Liver (tissue), 9 donors: ENCODE data around the gene VIPR2. TPM values are rescaled to one million over a fixed set of nuclear protein-coding genes. Genes with fewer than 3 reads are reported as not detected.

Source experiments
- DNase-seq: peaks from one replicate; pipeline ENCODE4 v3.0.0-alpha.2; 2017; ENCODE audit warnings: low spot score
- H3K27ac ChIP-seq, 2 donors: one replicate each; pipeline ENCODE4 v1.7.0; 2013; ENCODE audit warnings: inconsistent platforms in 2 of 2, low read length in 2 of 2, control low read depth in 1 of 2, low read depth in 1 of 2, mild to moderate bottlenecking in 1 of 2
- H3K27me3 ChIP-seq, 4 donors: one replicate each; pipeline versions ENCODE4 v1.6.1 to v1.7.0; 2013; ENCODE audit warnings: low read length in 3 of 4, inconsistent platforms in 1 of 4, mild to moderate bottlenecking in 1 of 4, moderate library complexity in 1 of 4; ENCODE audit not compliant: control insufficient read depth in 4 of 4, insufficient read depth in 4 of 4
- H3K36me3 ChIP-seq, 4 donors: one replicate each; pipeline versions ENCODE4 v1.6.1 to v1.7.0; 2013; ENCODE audit warnings: low read length in 3 of 4, mild to moderate bottlenecking in 3 of 4, low read depth in 1 of 4, moderate library complexity in 1 of 4; ENCODE audit not compliant: control insufficient read depth in 4 of 4, insufficient read depth in 3 of 4
- H3K4me1 ChIP-seq, 4 donors: one replicate each; pipeline versions ENCODE4 v1.6.1 to v1.7.0; 2013; ENCODE audit warnings: low read length in 3 of 4, mild to moderate bottlenecking in 3 of 4, moderate library complexity in 1 of 4; ENCODE audit not compliant: control insufficient read depth in 4 of 4, insufficient read depth in 4 of 4
- H3K4me3 ChIP-seq, 3 donors: one replicate each; pipeline versions ENCODE4 v1.6.1 to v1.7.0; 2013; ENCODE audit warnings: low read length in 3 of 3, control low read depth in 1 of 3, low read depth in 1 of 3, mild to moderate bottlenecking in 1 of 3
- H3K9ac ChIP-seq, 2 donors: one replicate each; pipeline ENCODE4 v1.7.0; 2013; ENCODE audit warnings: low read length in 2 of 2, mild to moderate bottlenecking in 2 of 2, moderate library complexity in 2 of 2, control low read depth in 1 of 2, low read depth in 1 of 2
- H3K9me3 ChIP-seq, 4 donors: one replicate each; pipeline versions ENCODE4 v1.6.1 to v1.7.0; 2013; ENCODE audit warnings: low read length in 3 of 4; ENCODE audit not compliant: control insufficient read depth in 4 of 4
- EGR1 ChIP-seq, 2 donors: IDR thresholded peaks; 2 replicates each; pipeline ENCODE4 v1.6.1; 2016 to 2018; ENCODE audit warnings: antibody characterized with exemption in 2 of 2, low read depth in 2 of 2
- FOXA1 ChIP-seq: IDR thresholded peaks from 2 replicates; pipeline ENCODE4 v1.6.1; 2016; ENCODE audit warnings: antibody characterized with exemption
- FOXA2 ChIP-seq: IDR thresholded peaks from 2 replicates; pipeline ENCODE4 v1.6.1; 2016; ENCODE audit warnings: antibody characterized with exemption
- GABPA ChIP-seq, 2 donors: IDR thresholded peaks in 1 of 2; conservative IDR thresholded peaks in 1 of 2; 2 replicates each; pipeline ENCODE4 v1.6.1; 2016; ENCODE audit warnings: antibody characterized with exemption in 2 of 2, mild to moderate bottlenecking in 1 of 2, moderate library complexity in 1 of 2
- HNF4A ChIP-seq, 2 donors: conservative IDR thresholded peaks; 2 replicates each; pipeline ENCODE4 v1.6.1; 2016; ENCODE audit warnings: antibody characterized with exemption in 2 of 2, mild to moderate bottlenecking in 2 of 2
- HNF4G ChIP-seq: IDR thresholded peaks from 2 replicates; pipeline ENCODE4 v1.6.1; 2016; ENCODE audit warnings: antibody characterized with exemption
- JUND ChIP-seq, 2 donors: IDR thresholded peaks; 2 replicates each; pipeline ENCODE4 v1.6.1; 2016; ENCODE audit warnings: antibody characterized with exemption in 2 of 2
- NR2F2 ChIP-seq: IDR thresholded peaks from 2 replicates; pipeline ENCODE4 v1.6.1; 2016; ENCODE audit warnings: antibody characterized with exemption
- RAD21 ChIP-seq, 2 donors: IDR thresholded peaks; 2 replicates each; pipeline ENCODE4 v1.6.1; 2016; ENCODE audit warnings: antibody characterized with exemption in 2 of 2, mild to moderate bottlenecking in 2 of 2
- RXRA ChIP-seq, 2 donors: IDR thresholded peaks; 2 replicates each; pipeline ENCODE4 v1.6.1; 2017 to 2018; ENCODE audit warnings: antibody characterized with exemption in 2 of 2, mild to moderate bottlenecking in 1 of 2
- SP1 ChIP-seq: IDR thresholded peaks from 2 replicates; pipeline ENCODE4 v1.6.1; 2018; ENCODE audit warnings: antibody characterized with exemption, mild to moderate bottlenecking
- TAF1 ChIP-seq: conservative IDR thresholded peaks from 2 replicates; pipeline ENCODE4 v1.6.1; 2016; ENCODE audit warnings: antibody characterized with exemption, mild to moderate bottlenecking
- YY1 ChIP-seq: IDR thresholded peaks from 2 replicates; pipeline ENCODE4 v1.6.1; 2016; ENCODE audit warnings: antibody characterized with exemption, mild to moderate bottlenecking
- WGBS: extraction: QIAGEN DNeasy Blood & Tissue Kit; methylation state at CpG from one replicate; pipeline ENCODE4 v1.1.7; 2013; 5-methylcytosine and 5-hydroxymethylcytosine counted together
- polyA plus RNA-seq, 2 donors: library from polyadenylated mRNA; stranded (reverse) in 1 of 2; unstranded in 1 of 2; fragments of 200-250 nt in 1 of 2; fragments of >200 nt in 1 of 2; fragmentation: Nextera tagmentation in 1 of 2; extraction: Ambion mirVana in 1 of 2; gene quantifications; one replicate each; pipeline versions ENCODE4 v1.2.1 to v1.2.3, GENCODE V29; 2013 to 2015
- total RNA-seq, 2 donors: library from RNA; depleted of rRNA; stranded (reverse); fragments of >200 nt; gene quantifications; one replicate each; pipeline ENCODE4 v1.2.3, GENCODE V29; 2014
- TF ChIP-seq, protein P1 (sequence below): IDR thresholded peaks from 2 replicates; pipeline ENCODE4 v1.6.1; 2016; ENCODE audit warnings: antibody characterized with exemption
- TF ChIP-seq, protein P2 (sequence below): IDR thresholded peaks from 2 replicates; pipeline ENCODE4 v1.6.1; 2016; ENCODE audit warnings: antibody characterized with exemption
- TF ChIP-seq, protein P3 (sequence below): IDR thresholded peaks from 2 replicates; pipeline ENCODE4 v1.6.1; 2016; ENCODE audit warnings: antibody characterized with exemption, mild to moderate bottlenecking
- TF ChIP-seq, protein P4 (sequence below): IDR thresholded peaks from 2 replicates; pipeline ENCODE4 v1.6.1; 2016; ENCODE audit warnings: antibody characterized with exemption
- TF ChIP-seq, protein P5 (sequence below): fragments of 150-350 bp; IDR thresholded peaks from 2 replicates; pipeline ENCODE4 v1.5.1; 2017; ENCODE audit warnings: improper control_type of control experiment, low read depth, low read length; ENCODE audit not compliant: missing input control
- donor health status: healthy.
- donor health status: healthy.
- donor health status: healthy.
- donor health status: healthy.
- donor health status: healthy.

The VIPR2 gene
- total and polyA plus RNA-seq, 4 donors = 0.05 to 0.17 (median 0.10) TPM; not detected in 1

DNA sequence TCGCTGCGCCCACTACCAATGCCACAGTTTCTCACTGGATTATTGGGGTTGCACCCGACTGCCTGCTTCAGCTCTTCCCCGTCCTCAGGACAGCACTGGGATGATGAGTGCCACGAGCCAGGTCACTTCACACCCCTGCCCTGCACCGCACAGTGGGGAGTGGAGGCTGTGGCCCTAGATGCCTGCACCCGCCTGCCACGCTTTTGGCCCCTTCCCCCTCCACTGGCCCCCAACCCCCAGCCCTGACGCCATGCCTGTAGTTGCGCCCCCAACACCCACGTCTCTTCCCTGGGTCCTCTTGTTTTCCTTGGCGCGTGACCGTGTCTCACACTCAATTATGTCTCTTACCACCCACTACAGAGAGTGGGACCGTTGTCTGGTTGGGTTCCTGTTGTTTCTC is 134.3 kb downstream of the VIPR2 start:
- no peaks in the 10 kb centered on the region for H3K27me3 ChIP-seq
- H3K9me3 ChIP-seq = no peaks in the 10 kb centered on the region
- no peak overlapping the region for H3K27ac ChIP-seq
- 89% methylated on average over 15 of the region's 15 CpGs for WGBS
- TF ChIP-seq RAD21 (IDR thresholded peaks at IDR 0.05) = no peak
- TF ChIP-seq FOXA1 = no peak
- TF ChIP-seq SP1 = no peak
- TF ChIP-seq, protein P1, sequence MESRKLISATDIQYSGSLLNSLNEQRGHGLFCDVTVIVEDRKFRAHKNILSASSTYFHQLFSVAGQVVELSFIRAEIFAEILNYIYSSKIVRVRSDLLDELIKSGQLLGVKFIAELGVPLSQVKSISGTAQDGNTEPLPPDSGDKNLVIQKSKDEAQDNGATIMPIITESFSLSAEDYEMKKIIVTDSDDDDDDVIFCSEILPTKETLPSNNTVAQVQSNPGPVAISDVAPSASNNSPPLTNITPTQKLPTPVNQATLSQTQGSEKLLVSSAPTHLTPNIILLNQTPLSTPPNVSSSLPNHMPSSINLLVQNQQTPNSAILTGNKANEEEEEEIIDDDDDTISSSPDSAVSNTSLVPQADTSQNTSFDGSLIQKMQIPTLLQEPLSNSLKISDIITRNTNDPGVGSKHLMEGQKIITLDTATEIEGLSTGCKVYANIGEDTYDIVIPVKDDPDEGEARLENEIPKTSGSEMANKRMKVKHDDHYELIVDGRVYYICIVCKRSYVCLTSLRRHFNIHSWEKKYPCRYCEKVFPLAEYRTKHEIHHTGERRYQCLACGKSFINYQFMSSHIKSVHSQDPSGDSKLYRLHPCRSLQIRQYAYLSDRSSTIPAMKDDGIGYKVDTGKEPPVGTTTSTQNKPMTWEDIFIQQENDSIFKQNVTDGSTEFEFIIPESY = no peak
- TF ChIP-seq, protein P2, sequence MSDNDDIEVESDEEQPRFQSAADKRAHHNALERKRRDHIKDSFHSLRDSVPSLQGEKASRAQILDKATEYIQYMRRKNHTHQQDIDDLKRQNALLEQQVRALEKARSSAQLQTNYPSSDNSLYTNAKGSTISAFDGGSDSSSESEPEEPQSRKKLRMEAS = no peak
- TF ChIP-seq JUND (IDR thresholded peaks at IDR 0.05) = no peak
- TF ChIP-seq, protein P3, sequence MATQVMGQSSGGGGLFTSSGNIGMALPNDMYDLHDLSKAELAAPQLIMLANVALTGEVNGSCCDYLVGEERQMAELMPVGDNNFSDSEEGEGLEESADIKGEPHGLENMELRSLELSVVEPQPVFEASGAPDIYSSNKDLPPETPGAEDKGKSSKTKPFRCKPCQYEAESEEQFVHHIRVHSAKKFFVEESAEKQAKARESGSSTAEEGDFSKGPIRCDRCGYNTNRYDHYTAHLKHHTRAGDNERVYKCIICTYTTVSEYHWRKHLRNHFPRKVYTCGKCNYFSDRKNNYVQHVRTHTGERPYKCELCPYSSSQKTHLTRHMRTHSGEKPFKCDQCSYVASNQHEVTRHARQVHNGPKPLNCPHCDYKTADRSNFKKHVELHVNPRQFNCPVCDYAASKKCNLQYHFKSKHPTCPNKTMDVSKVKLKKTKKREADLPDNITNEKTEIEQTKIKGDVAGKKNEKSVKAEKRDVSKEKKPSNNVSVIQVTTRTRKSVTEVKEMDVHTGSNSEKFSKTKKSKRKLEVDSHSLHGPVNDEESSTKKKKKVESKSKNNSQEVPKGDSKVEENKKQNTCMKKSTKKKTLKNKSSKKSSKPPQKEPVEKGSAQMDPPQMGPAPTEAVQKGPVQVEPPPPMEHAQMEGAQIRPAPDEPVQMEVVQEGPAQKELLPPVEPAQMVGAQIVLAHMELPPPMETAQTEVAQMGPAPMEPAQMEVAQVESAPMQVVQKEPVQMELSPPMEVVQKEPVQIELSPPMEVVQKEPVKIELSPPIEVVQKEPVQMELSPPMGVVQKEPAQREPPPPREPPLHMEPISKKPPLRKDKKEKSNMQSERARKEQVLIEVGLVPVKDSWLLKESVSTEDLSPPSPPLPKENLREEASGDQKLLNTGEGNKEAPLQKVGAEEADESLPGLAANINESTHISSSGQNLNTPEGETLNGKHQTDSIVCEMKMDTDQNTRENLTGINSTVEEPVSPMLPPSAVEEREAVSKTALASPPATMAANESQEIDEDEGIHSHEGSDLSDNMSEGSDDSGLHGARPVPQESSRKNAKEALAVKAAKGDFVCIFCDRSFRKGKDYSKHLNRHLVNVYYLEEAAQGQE = no peak
- TF ChIP-seq TAF1 = no peak
- TF ChIP-seq, protein P4, sequence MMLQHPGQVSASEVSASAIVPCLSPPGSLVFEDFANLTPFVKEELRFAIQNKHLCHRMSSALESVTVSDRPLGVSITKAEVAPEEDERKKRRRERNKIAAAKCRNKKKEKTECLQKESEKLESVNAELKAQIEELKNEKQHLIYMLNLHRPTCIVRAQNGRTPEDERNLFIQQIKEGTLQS = no peak
- TF ChIP-seq NR2F2 = no peak
- TF ChIP-seq YY1 = no peak
- TF ChIP-seq RXRA (IDR thresholded peaks at IDR 0.05) = no peak
- TF ChIP-seq, protein P5, sequence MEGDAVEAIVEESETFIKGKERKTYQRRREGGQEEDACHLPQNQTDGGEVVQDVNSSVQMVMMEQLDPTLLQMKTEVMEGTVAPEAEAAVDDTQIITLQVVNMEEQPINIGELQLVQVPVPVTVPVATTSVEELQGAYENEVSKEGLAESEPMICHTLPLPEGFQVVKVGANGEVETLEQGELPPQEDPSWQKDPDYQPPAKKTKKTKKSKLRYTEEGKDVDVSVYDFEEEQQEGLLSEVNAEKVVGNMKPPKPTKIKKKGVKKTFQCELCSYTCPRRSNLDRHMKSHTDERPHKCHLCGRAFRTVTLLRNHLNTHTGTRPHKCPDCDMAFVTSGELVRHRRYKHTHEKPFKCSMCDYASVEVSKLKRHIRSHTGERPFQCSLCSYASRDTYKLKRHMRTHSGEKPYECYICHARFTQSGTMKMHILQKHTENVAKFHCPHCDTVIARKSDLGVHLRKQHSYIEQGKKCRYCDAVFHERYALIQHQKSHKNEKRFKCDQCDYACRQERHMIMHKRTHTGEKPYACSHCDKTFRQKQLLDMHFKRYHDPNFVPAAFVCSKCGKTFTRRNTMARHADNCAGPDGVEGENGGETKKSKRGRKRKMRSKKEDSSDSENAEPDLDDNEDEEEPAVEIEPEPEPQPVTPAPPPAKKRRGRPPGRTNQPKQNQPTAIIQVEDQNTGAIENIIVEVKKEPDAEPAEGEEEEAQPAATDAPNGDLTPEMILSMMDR = no peak
- no peak for TF ChIP-seq FOXA2
- no peak for TF ChIP-seq HNF4A (conservative IDR thresholded peaks at IDR 0.05)
- TF ChIP-seq GABPA (IDR thresholded peaks at IDR 0.05 in 1 of 2, conservative IDR thresholded peaks at IDR 0.05 in 1 of 2) = no peak
- TF ChIP-seq EGR1 (IDR thresholded peaks at IDR 0.05; ENCODE audit: low read depth in 2 of 2) = no peak
- no peak for TF ChIP-seq HNF4G
- no peak overlapping the region for H3K9ac ChIP-seq
- no peaks in the 10 kb centered on the region for H3K36me3 ChIP-seq
- DNase-seq = no peak
- no peaks in the 10 kb centered on the region for H3K4me1 ChIP-seq
- H3K4me3 ChIP-seq = no peak overlapping the region
